PC-3 (cell line): ENCODE measurements around the gene CIZ1. TPM values are rescaled to one million over a fixed set of nuclear protein-coding genes. Genes with fewer than 3 reads are reported as not detected.

ENCODE experiments used
- ATAC-seq: fragments of 200-7000 bp; cut with Tn5 transposase; 2 replicates; pipeline ENCODE4 v1.9.1; 2020; ENCODE audit warnings: mild to moderate bottlenecking, moderate library complexity
- BruUV-seq: library from RNA; stranded (reverse); fragments of 400-500 nt; replicated peaks from 2 replicates; lab custom pipeline; 2021; lab: Mats Ljungman, UMichigan
- CTCF ChIA-PET: fragments of 300-600 bp; sonication (Branson Sonifier 250); formaldehyde crosslinking; loops from one replicate; lab custom pipeline; 2022; ENCODE audit warnings: antibody characterized with exemption; lab: Charles Lee
- POLR2A ChIA-PET: fragments of 300-600 bp; sonication (Branson Sonifier 250); formaldehyde crosslinking; loops from one replicate; lab custom pipeline; 2022; ENCODE audit warnings: antibody characterized with exemption; ENCODE audit not compliant: unreplicated experiment; lab: Charles Lee
- DNase-seq: peaks from one replicate; pipeline ENCODE4 v3.0.0-alpha.2; 2015
- H2AFZ ChIP-seq: fragments of 300-600 bp; sonication (generic); 2 replicates; pipeline ENCODE4 v1.6.0; 2016; ENCODE audit warnings: antibody characterized with exemption, low read length
- H3F3A ChIP-seq: fragments of 300-600 bp; sonication (generic); one replicate; pipeline ENCODE4 v1.6.0; 2017; ENCODE audit warnings: antibody characterized with exemption, low read length, control low read depth, mild to moderate bottlenecking; ENCODE audit not compliant: unreplicated experiment
- H3K27ac ChIP-seq: fragments of 300-600 bp; sonication (generic); 2 replicates; pipeline ENCODE4 v1.5.1; 2016; ENCODE audit warnings: mild to moderate bottlenecking, low read length
- H3K27me3 ChIP-seq: fragments of 300-600 bp; sonication (generic); 2 replicates; pipeline ENCODE4 v1.6.1; 2016; ENCODE audit warnings: low read length, mixed read lengths
- H3K36me3 ChIP-seq: fragments of 300-600 bp; sonication (generic); 2 replicates; pipeline ENCODE4 v1.6.1; 2016; ENCODE audit warnings: low read depth, mixed run types, low read length, mixed read lengths
- H3K4me1 ChIP-seq: fragments of 300-600 bp; sonication (generic); 2 replicates; pipeline ENCODE4 v1.5.1; 2016; ENCODE audit warnings: low read length; ENCODE audit not compliant: insufficient read depth
- H3K4me2 ChIP-seq: fragments of 300-600 bp; sonication (generic); 2 replicates; pipeline ENCODE4 v1.6.0; 2016; ENCODE audit warnings: low read length
- H3K4me3 ChIP-seq: fragments of 300-600 bp; sonication (generic); 2 replicates; pipeline ENCODE4 v1.5.1; 2016; ENCODE audit warnings: mild to moderate bottlenecking, low read length, mixed read lengths
- H3K79me2 ChIP-seq: fragments of 300-600 bp; sonication (generic); 2 replicates; pipeline ENCODE4 v1.6.1; 2017; ENCODE audit warnings: low read length, mixed read lengths
- H3K9ac ChIP-seq: fragments of 300-600 bp; sonication (generic); 2 replicates; pipeline ENCODE4 v1.6.0; 2016; ENCODE audit warnings: mild to moderate bottlenecking, low read length
- H3K9me2 ChIP-seq: fragments of 300-600 bp; sonication (generic); replicated peaks from 2 replicates; pipeline ENCODE4 v1.6.1; 2016; ENCODE audit warnings: mixed run types, low read length, mixed read lengths
- H3K9me3 ChIP-seq: fragments of 300-600 bp; sonication (generic); 2 replicates; pipeline ENCODE4 v1.6.1; 2016; ENCODE audit warnings: low read length, mixed read lengths
- H4K20me1 ChIP-seq: fragments of 300-600 bp; sonication (generic); 2 replicates; pipeline ENCODE4 v1.6.1; 2016; ENCODE audit warnings: low read length, mixed read lengths
- EZH2 ChIP-seq: fragments of 300-600 bp; sonication (generic); IDR thresholded peaks from one replicate; pipeline ENCODE4 v1.6.1; 2017; ENCODE audit warnings: antibody characterized with exemption, mild to moderate bottlenecking, low read length; ENCODE audit not compliant: unreplicated experiment
- EZH2phosphoT487 ChIP-seq: fragments of 300-600 bp; sonication (generic); IDR thresholded peaks from 2 replicates; pipeline ENCODE4 v1.6.1; 2018; ENCODE audit warnings: mild to moderate bottlenecking, antibody characterized with exemption, low read length, borderline replicate concordance
- intact Hi-C: fragments of 100-400 bp; cut with micrococcal nuclease; formaldehyde crosslinking; loops from 2 replicates; pipeline ENCODE4 v1.9.0; 2023
- total RNA-seq: library from RNA; depleted of rRNA; stranded (reverse); fragments of >200 nt; gene quantifications from 2 replicates; pipeline ENCODE4 v1.2.3, GENCODE V29; 2014
- TF ChIP-seq, protein P1 (sequence below): fragments of 300-600 bp; sonication (generic); conservative IDR thresholded peaks from 2 replicates; pipeline ENCODE4 v1.5.1; 2017; ENCODE audit warnings: antibody characterized with exemption, low read depth, mild to moderate bottlenecking, low read length

Gene CIZ1
- total RNA-seq, 1 experiment from 2014 or later = 46.1 TPM

DNA sequence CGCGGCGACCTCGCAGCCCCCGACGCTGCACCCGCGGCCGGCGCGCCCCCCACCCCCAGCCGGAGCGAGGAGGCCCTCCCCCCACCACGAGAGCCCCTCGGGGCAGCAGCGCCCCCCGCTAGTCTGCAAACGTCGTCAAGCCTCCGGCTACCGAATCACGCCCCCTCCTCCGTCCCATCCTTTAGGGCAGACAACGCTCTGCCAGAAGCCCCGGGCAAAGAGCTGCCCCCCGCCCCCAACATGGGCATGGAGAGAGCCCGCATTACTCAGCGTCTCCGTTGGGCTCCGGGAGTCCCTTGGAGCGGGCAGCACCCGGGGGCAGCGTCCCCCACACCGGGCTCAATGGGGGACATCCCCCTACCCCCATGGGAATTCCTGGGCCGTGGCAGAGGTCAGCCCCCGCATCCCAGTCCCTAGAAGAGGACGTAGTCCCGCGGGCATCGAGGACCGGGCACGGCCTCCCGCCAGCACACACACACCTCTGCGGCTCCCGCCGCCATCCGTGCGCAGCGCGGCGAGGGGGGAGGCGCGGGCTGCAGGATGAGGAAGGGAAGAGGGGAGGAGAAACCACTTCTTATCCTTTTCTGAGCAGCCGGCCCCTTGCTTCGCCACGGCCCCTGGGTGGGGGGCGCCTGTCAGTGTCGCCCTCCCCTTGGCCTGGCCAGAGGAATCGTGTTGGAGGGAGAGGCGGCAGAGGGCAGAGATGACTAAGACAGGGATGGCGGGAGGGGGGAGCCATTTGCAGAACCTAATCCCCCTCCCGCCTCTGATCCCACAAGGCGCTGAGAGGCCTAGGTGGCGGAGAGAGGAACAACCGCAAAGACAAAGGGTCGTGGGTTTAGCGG, 12.6 kb upstream of the CIZ1 start:
- TF ChIP-seq, protein P1, sequence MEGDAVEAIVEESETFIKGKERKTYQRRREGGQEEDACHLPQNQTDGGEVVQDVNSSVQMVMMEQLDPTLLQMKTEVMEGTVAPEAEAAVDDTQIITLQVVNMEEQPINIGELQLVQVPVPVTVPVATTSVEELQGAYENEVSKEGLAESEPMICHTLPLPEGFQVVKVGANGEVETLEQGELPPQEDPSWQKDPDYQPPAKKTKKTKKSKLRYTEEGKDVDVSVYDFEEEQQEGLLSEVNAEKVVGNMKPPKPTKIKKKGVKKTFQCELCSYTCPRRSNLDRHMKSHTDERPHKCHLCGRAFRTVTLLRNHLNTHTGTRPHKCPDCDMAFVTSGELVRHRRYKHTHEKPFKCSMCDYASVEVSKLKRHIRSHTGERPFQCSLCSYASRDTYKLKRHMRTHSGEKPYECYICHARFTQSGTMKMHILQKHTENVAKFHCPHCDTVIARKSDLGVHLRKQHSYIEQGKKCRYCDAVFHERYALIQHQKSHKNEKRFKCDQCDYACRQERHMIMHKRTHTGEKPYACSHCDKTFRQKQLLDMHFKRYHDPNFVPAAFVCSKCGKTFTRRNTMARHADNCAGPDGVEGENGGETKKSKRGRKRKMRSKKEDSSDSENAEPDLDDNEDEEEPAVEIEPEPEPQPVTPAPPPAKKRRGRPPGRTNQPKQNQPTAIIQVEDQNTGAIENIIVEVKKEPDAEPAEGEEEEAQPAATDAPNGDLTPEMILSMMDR = no peak
- TF ChIP-seq EZH2 (no peak), EZH2phosphoT487 (no peak)
- Histone ChIP-seq H3K4me1 (peaks cover 5% of the 10 kb centered on the region; the same call in 1 of the 2 replicates), H3K9ac (peak overlapping the region; percentile 64)

DNA sequence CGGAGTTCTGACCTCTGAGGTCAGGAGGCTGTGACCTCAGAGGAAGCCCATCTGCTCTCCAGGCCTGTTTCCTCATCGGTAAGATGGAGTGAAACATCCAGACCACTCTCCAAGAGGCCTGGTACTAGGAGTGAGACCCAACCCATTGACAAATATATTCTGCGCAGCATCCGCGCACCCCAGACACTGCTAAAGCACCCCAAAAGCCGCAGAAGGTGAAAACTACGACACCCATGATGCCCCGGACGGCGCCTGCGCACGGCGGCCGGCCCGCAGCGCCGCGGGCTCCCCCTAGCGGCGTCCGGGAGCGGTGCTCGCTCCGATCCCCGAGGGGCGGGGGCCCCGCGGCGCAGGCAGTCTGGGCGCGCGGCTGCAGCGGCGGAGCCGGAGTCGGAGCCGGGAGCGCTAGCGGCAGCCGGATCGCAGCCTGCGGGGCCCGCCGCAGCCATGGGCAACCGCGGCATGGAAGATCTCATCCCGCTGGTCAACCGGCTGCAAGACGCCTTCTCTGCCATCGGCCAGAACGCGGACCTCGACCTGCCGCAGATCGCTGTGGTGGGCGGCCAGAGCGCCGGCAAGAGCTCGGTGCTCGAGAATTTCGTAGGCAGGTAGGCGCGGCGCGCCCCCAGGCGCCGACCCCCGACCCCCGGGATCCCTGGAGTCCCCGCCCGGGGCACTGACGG, 11.8 kb upstream of the CIZ1 start, which contains the start of gene DNM1:
Gene DNM1, plus strand, starts transcription at position 356 of the 683 bp plus-strand sequence. Its CDS starts 92 bp downstream, at position 448.
- no peaks in the 10 kb centered on the region for H3K36me3 ChIP-seq
- H3K9me2 ChIP-seq = no peaks in the 10 kb centered on the region
- no peak within 1 kb of the TSS for H3K27ac ChIP-seq
- BruUV-seq = no TSS peak
- H3K9me3 ChIP-seq = no peaks in the 10 kb centered on the region
- intact Hi-C loops = loop anchor here (5.0 to 10.0 kb wide), 2 partner anchors 52 to 74 kb away; partner anchors contain the start of genes GOLGA2 and SWI5
- peak within 1 kb of the TSS; percentile 64 for H3K9ac ChIP-seq
- TF ChIP-seq, protein P1 = peak; percentile 53
- TF ChIP-seq EZH2 = no peak
- H3K4me2 ChIP-seq = peak within 1 kb of the TSS; percentile 96
- peak; percentile 72 for DNase-seq
- peak; percentile 83 for ATAC-seq
- no peaks in the 10 kb centered on the region for H4K20me1 ChIP-seq
- H3K4me1 ChIP-seq = peaks cover 5% of the 10 kb centered on the region; the same call in 1 of the 2 replicates
- ChIA-PET POLR2A (interaction anchor here (0.6 kb wide), 1 partner anchor 46 kb away, joined by 11 read pairs; no protein-coding TSS in a partner anchor), CTCF (no interaction called here)
- H2AFZ ChIP-seq = peak within 1 kb of the TSS; percentile 84
- peaks cover 12% of the 10 kb centered on the region; the same call in 1 of the 2 replicates for H3K79me2 ChIP-seq
- H3K4me3 ChIP-seq = peak within 1 kb of the TSS; percentile 81
- no peaks in the 10 kb centered on the region for H3K27me3 ChIP-seq
- H3F3A ChIP-seq = no peaks in the 10 kb centered on the region

More for the DNA sequence above, 12.6 kb upstream of the CIZ1 start:
- Histone ChIP-seq H3K27ac (no peak overlapping the region), H3K4me2 (peak overlapping the region; percentile 96), H3F3A (no peaks in the 10 kb centered on the region), H3K9me3 (no peaks in the 10 kb centered on the region), H3K9me2 (no peaks in the 10 kb centered on the region), H3K4me3 (peak overlapping the region; percentile 81), H2AFZ (peak overlapping the region; percentile 84), H3K27me3 (no peaks in the 10 kb centered on the region), H3K36me3 (no peaks in the 10 kb centered on the region), H3K79me2 (peaks cover 12% of the 10 kb centered on the region; the same call in 1 of the 2 replicates), H4K20me1 (no peaks in the 10 kb centered on the region)
- peak; percentile 62 for ATAC-seq
- BruUV-seq = no TSS peak
- DNase-seq = peak; percentile 28
- ChIA-PET CTCF (no interaction called here), POLR2A (no interaction called here)
- intact Hi-C loops = loop anchor here (5.0 to 10.0 kb wide), 2 partner anchors 51 to 73 kb away; partner anchors contain the start of genes GOLGA2 and SWI5
